Astrocyte (in vitro differentiated cells and primary cell): ENCODE results near the gene TRMT1.

Experiments
- CTCF ChIP-seq: IDR thresholded peaks from 2 replicates; pipeline ENCODE4 v1.5.1; 2011; ENCODE audit warnings: low read depth, mild to moderate bottlenecking, inconsistent platforms, low read length, moderate library complexity; ENCODE audit not compliant: insufficient read depth
- EZH2 ChIP-seq: IDR thresholded peaks from 2 replicates; pipeline ENCODE4 v1.6.1; 2012; ENCODE audit warnings: mild to moderate bottlenecking, low read length, inconsistent platforms; ENCODE audit not compliant: insufficient read depth

GRCh38 chr19:13060233-13060963 lies 56.1 kb downstream of the TRMT1 start:
- TF ChIP-seq CTCF (no peak), EZH2 (no peak)
